HepG2 (cell line): Measurements from ENCODE around the gene M1AP. TPM values are rescaled to one million over a fixed set of nuclear protein-coding genes. Genes with fewer than 3 reads are reported as not detected.

ENCODE experiments used
- ATF7 ChIP-seq, 2 experiments: fragments of 450-650 bp in 1 of 2; sonication (generic) in 1 of 2; formaldehyde crosslinking in 1 of 2; IDR thresholded peaks; 2 replicates each; pipeline versions ENCODE4 v1.4.0 to v1.6.1; 2016 to 2020; ENCODE audit warnings: antibody characterized with exemption in 1 of 2, mild to moderate bottlenecking in 1 of 2, missing genetic modification reagents in 1 of 2
- BORCS8-MEF2B ChIP-seq: sonication (generic); formaldehyde crosslinking; IDR thresholded peaks from 2 replicates; pipeline ENCODE4 v1.8.0; 2022; ENCODE audit warnings: mild to moderate bottlenecking, missing genetic modification reagents
- CCDC6 ChIP-seq: sonication (generic); formaldehyde crosslinking; IDR thresholded peaks from 2 replicates; pipeline ENCODE4 v1.8.1; 2022; ENCODE audit warnings: mild to moderate bottlenecking, missing genetic modification reagents, moderate library complexity
- KDM1A ChIP-seq: IDR thresholded peaks from 2 replicates; pipeline ENCODE4 v1.6.1; 2016; ENCODE audit warnings: missing compliant biosample characterization
- KDM2A ChIP-seq: sonication (generic); formaldehyde crosslinking; IDR thresholded peaks from 2 replicates; pipeline ENCODE4 v1.4.0; 2020; ENCODE audit warnings: low read depth, missing genetic modification reagents, borderline replicate concordance
- KLF6 ChIP-seq: IDR thresholded peaks from 2 replicates; pipeline ENCODE4 v1.8.0; 2016; ENCODE audit warnings: missing biosample characterization, missing genetic modification reagents
- MAFK ChIP-seq, 2 experiments: IDR thresholded peaks in 1 of 2; conservative IDR thresholded peaks in 1 of 2; 2 replicates each; pipeline ENCODE4 v1.6.1; 2011; ENCODE audit warnings: improper control_type of control experiment in 2 of 2, low read length in 2 of 2
- MTA3 ChIP-seq: sonication (generic); formaldehyde crosslinking; IDR thresholded peaks from 2 replicates; pipeline ENCODE4 v1.4.0; 2020; ENCODE audit warnings: missing genetic modification reagents
- PITX1 ChIP-seq: sonication (generic); formaldehyde crosslinking; IDR thresholded peaks from 2 replicates; pipeline ENCODE4 v1.5.1; 2020; ENCODE audit warnings: mild to moderate bottlenecking, missing genetic modification reagents
- POGZ ChIP-seq: sonication (generic); formaldehyde crosslinking; IDR thresholded peaks from 2 replicates; pipeline ENCODE4 v1.4.0; 2020; ENCODE audit warnings: mild to moderate bottlenecking, missing genetic modification reagents
- RFX5 ChIP-seq: IDR thresholded peaks from 2 replicates; pipeline ENCODE4 v1.6.1; 2011; ENCODE audit warnings: low read depth, low read length, improper control_type of control experiment
- SALL1 ChIP-seq: sonication (generic); formaldehyde crosslinking; IDR thresholded peaks from 2 replicates; pipeline ENCODE4 v1.8.0; 2022; ENCODE audit warnings: mild to moderate bottlenecking, missing genetic modification reagents
- SMARCE1 ChIP-seq: fragments of 450-650 bp; IDR thresholded peaks from 2 replicates; pipeline ENCODE4 v1.6.1; 2017; ENCODE audit warnings: borderline replicate concordance
- ZNF44 ChIP-seq: sonication (generic); formaldehyde crosslinking; IDR thresholded peaks from 2 replicates; pipeline ENCODE4 v1.5.1; 2020; ENCODE audit warnings: mild to moderate bottlenecking, missing genetic modification reagents
- ZNF546 ChIP-seq: sonication (generic); formaldehyde crosslinking; conservative IDR thresholded peaks from 2 replicates; pipeline ENCODE4 v1.8.1; 2023; ENCODE audit warnings: mild to moderate bottlenecking, missing genetic modification reagents
- ZNF737 ChIP-seq: sonication (generic); formaldehyde crosslinking; IDR thresholded peaks from 2 replicates; pipeline ENCODE4 v1.5.0; 2020; ENCODE audit warnings: missing genetic modification reagents, mild to moderate bottlenecking, borderline replicate concordance
- polyA plus RNA-seq, 8 experiments: library from polyadenylated mRNA; depleted of rRNA in 3 of 8; stranded (reverse) in 7 of 8; unstranded in 1 of 8; fragments of >200 nt; fragmentation: Illumina TruSeq in 4 of 8; extraction: Trizol in 4 of 8; gene quantifications; 2 replicates each; pipeline versions ENCODE4 v1.2.1 to v1.2.3, GENCODE V29; 2011 to 2016; ENCODE audit warnings: low read depth in 4 of 8, missing spikeins in 1 of 8, mixed read lengths in 1 of 8; ENCODE audit not compliant: insufficient read depth in 1 of 8
- total RNA-seq, 5 experiments: library from RNA; depleted of rRNA; stranded (reverse); fragments of >200 nt; fragmentation: Illumina TruSeq; extraction: Trizol; gene quantifications; 2 replicates each; pipeline ENCODE4 v1.2.3, GENCODE V29; 2016; ENCODE audit warnings: low read depth in 1 of 5
- TF ChIP-seq, protein P1 (sequence below): sonication (generic); formaldehyde crosslinking; IDR thresholded peaks from 2 replicates; pipeline ENCODE4 v1.4.0; 2020; ENCODE audit warnings: missing genetic modification reagents, borderline replicate concordance
- TF ChIP-seq, protein P2 (sequence below): sonication (generic); formaldehyde crosslinking; IDR thresholded peaks from 2 replicates; pipeline ENCODE4 v1.8.1; 2023; ENCODE audit warnings: mild to moderate bottlenecking, missing genetic modification reagents
- TF ChIP-seq, protein P3 (sequence below): sonication (generic); formaldehyde crosslinking; IDR thresholded peaks from 2 replicates; pipeline ENCODE4 v1.4.0; 2020; ENCODE audit warnings: missing genetic modification reagents, mild to moderate bottlenecking, borderline replicate concordance

M1AP gene
- total and polyA plus RNA-seq, 2 of the 13 experiments (the other 11 are each of a cell fraction or from before 2014, with no cell fraction given), result not detected

DNA sequence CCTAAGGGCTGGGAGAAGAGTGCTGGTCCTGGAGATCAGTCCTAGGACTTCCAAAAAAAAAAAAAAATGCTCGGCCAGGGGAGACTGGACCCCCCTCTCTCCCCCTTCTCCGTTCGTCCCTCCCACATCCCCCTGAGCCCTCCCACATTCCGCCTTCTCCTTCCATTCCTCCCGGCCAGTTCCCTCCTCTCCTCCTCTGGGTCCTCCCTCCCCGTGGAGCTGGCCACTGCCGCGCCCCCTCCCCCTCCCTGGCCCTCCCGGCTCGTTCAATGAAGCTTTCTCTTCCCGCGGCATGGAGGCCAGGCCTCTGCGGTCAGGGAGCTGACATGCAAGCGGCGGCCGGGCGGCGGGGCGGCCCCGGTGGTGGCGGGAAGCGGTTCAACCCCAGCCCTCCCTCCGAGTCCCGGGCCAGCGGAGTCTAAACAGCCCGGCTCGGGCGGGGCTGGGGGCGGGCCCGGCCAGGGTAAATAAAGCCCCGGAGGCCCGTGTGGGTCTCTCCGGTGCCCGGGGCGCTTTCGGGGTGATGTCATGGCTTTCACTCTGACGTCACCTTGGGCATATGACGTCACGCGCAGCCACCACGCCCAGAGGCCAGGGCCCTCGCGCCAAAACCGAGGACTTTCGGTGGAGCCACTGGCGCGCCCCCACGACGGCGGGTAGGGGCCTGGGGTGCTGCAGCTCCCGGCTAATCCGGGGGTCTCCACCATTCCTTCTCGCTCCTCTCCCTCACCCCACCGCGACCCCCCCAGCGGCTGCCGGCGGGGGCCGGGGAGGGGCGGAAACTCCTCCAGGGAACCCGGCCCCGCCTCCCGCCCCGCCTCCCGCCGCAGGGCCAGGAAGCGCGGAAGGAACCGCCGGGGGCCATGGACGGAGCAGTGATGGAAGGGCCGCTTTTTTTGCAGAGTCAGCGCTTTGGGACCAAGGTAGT, 94.0 kb downstream of the M1AP start, which contains the start of the genes DOK1 and LOXL3 (continued):
- peak; percentile 51; the same call in 1 of the 2 replicates for TF ChIP-seq RFX5
- no peak for TF ChIP-seq KLF6 (CRISPR knock-in tag)
- no peak for TF ChIP-seq ZNF546 (CRISPR knock-in tag)
- TF ChIP-seq ATF7 (IDR thresholded peaks at IDR 0.05), result peak; percentile 97
- TF ChIP-seq ATF7 (CRISPR knock-in tag; IDR thresholded peaks at IDR 0.05), result peak; percentile 93
- TF ChIP-seq KDM1A, result no peak
- 0 out of 2 replicates have a peak, but pooled peaks have one; percentile 40 for TF ChIP-seq POGZ (CRISPR knock-in tag)
- 0 out of 2 replicates have a peak, but pooled peaks have one; percentile 19 for TF ChIP-seq PITX1 (CRISPR knock-in tag)
- TF ChIP-seq ZNF737 (CRISPR knock-in tag), result no peak
- TF ChIP-seq MAFK (conservative IDR thresholded peaks at IDR 0.05 in 1 of 2, IDR thresholded peaks at IDR 0.05 in 1 of 2; ENCODE audit: low read length in 2 of 2), result peak; percentile 99
- TF ChIP-seq SMARCE1, result no peak
- 0 out of 2 replicates have a peak, but pooled peaks have one; percentile 34 for TF ChIP-seq KDM2A (CRISPR knock-in tag)
- no peak for TF ChIP-seq MTA3
- TF ChIP-seq, protein P1, sequence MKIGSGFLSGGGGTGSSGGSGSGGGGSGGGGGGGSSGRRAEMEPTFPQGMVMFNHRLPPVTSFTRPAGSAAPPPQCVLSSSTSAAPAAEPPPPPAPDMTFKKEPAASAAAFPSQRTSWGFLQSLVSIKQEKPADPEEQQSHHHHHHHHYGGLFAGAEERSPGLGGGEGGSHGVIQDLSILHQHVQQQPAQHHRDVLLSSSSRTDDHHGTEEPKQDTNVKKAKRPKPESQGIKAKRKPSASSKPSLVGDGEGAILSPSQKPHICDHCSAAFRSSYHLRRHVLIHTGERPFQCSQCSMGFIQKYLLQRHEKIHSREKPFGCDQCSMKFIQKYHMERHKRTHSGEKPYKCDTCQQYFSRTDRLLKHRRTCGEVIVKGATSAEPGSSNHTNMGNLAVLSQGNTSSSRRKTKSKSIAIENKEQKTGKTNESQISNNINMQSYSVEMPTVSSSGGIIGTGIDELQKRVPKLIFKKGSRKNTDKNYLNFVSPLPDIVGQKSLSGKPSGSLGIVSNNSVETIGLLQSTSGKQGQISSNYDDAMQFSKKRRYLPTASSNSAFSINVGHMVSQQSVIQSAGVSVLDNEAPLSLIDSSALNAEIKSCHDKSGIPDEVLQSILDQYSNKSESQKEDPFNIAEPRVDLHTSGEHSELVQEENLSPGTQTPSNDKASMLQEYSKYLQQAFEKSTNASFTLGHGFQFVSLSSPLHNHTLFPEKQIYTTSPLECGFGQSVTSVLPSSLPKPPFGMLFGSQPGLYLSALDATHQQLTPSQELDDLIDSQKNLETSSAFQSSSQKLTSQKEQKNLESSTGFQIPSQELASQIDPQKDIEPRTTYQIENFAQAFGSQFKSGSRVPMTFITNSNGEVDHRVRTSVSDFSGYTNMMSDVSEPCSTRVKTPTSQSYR, result peak; percentile 77
- TF ChIP-seq, protein P2, sequence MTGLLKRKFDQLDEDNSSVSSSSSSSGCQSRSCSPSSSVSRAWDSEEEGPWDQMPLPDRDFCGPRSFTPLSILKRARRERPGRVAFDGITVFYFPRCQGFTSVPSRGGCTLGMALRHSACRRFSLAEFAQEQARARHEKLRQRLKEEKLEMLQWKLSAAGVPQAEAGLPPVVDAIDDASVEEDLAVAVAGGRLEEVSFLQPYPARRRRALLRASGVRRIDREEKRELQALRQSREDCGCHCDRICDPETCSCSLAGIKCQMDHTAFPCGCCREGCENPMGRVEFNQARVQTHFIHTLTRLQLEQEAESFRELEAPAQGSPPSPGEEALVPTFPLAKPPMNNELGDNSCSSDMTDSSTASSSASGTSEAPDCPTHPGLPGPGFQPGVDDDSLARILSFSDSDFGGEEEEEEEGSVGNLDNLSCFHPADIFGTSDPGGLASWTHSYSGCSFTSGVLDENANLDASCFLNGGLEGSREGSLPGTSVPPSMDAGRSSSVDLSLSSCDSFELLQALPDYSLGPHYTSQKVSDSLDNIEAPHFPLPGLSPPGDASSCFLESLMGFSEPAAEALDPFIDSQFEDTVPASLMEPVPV (CRISPR knock-in tag), result peak; percentile 69; the same call in 1 of the 2 replicates
- peak; percentile 28; the same call in 1 of the 2 replicates for TF ChIP-seq CCDC6 (CRISPR knock-in tag)
- TF ChIP-seq, protein P3, sequence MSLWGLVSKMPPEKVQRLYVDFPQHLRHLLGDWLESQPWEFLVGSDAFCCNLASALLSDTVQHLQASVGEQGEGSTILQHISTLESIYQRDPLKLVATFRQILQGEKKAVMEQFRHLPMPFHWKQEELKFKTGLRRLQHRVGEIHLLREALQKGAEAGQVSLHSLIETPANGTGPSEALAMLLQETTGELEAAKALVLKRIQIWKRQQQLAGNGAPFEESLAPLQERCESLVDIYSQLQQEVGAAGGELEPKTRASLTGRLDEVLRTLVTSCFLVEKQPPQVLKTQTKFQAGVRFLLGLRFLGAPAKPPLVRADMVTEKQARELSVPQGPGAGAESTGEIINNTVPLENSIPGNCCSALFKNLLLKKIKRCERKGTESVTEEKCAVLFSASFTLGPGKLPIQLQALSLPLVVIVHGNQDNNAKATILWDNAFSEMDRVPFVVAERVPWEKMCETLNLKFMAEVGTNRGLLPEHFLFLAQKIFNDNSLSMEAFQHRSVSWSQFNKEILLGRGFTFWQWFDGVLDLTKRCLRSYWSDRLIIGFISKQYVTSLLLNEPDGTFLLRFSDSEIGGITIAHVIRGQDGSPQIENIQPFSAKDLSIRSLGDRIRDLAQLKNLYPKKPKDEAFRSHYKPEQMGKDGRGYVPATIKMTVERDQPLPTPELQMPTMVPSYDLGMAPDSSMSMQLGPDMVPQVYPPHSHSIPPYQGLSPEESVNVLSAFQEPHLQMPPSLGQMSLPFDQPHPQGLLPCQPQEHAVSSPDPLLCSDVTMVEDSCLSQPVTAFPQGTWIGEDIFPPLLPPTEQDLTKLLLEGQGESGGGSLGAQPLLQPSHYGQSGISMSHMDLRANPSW, result no peak
- TF ChIP-seq BORCS8-MEF2B (CRISPR knock-in tag), result peak; percentile 65; the same call in 1 of the 2 replicates
- TF ChIP-seq ZNF44 (CRISPR knock-in tag), result no peak
- 0 out of 2 replicates have a peak, but pooled peaks have one; percentile 19 for TF ChIP-seq SALL1 (CRISPR knock-in tag)
